CD1c-positive myeloid dendritic cell (primary cell): Measurements from ENCODE around the gene CDH12.
"Not testable (repeated sequence)": the region's sequence is repeated elsewhere in the genome, so short reads cannot be mapped to it uniquely, and the experiment has no call there.

Experiments
- DNase-seq: peaks from one replicate; pipeline ENCODE4 v3.0.0-alpha.2; 2016; ENCODE audit errors: extremely low spot score

CDH12 gene

GRCh38 chr5:22567983-22568382 lies 285.2 kb downstream of the CDH12 start:
- no peak for DNase-seq

GRCh38 chr5:22560147-22560546 lies 293.0 kb downstream of the CDH12 start:
- DNase-seq, result no peak

DNA sequence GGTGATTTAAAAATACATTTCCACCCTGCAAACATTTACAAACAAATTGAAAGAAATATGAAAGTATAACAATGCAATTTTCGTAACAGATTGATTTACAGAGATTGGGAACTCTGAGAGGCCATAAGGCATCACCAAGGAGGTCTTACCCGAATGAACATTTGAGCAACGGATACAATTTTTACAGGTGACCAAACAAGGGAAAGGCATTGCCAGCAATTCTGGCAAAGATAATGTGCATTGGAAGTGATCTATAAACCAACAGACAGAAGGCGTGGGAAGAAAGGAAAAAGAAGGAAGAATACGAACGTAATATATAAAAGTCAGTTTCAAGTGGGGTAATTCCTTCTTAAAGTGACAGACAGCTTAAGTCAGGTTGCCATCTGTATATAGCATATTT lies 295.9 kb downstream of the CDH12 start:
- no peak for DNase-seq

DNA sequence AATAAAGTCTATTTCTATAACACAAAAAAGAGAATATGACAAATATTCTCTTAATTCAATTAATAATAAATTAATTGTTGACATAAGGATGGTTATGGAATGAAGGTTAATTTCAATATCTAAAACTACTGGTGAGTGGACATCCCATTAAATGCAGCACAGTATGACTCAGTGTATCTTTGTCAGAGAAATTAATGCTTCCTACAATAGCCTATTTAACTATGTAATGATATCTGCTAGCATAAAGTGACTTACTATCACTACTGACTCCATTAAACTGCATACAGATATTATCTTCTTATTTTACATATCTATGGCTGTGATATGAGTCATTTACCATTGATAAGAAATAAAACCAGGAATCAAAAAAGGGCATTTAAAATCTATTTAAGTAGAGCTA lies 298.7 kb downstream of the CDH12 start:
- no peak for DNase-seq

GRCh38 chr5:22549876-22550671 lies 303.1 kb downstream of the CDH12 start:
- DNase-seq, result no peak

DNA sequence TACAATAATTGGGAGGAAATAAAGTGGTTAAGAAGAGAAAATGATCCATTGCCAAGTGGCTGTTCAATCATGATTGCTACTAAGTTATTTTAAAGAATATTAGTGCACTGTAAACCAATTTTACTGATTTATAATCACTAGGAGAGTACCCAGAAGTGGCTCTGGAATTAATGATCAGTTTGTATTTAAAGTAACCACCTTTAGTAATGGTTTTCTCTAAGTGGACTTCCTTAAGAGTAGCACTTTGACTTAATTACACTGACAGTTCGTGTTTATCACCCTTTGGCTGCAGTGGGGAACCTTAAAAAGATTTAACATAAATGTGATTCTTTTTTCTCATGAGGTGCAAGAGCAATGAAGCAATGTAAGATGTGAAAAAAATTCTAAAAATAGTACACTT lies 310.8 kb downstream of the CDH12 start:
- no peak for DNase-seq

GRCh38 chr5:22541037-22541436 lies 312.1 kb downstream of the CDH12 start:
- no peak for DNase-seq

DNA sequence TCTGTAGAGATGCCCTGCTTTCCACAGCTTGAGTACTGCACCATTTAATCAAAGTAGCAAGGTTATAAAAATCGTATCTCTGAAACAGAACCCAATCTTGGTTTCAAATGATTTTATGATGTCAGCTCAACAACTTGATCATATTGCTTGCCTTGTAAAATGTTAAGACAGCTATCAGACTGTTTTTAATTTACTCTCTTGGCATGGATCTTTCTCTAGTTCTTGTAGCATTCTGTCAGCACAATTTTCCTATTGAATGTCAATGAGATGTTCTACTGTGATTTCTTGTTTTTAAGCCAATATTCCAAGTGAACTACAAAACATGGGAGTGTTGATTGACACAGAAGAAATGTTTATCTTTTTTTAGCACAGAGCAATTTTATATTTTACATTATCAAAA lies 313.4 kb downstream of the CDH12 start:
- no peak for DNase-seq

DNA sequence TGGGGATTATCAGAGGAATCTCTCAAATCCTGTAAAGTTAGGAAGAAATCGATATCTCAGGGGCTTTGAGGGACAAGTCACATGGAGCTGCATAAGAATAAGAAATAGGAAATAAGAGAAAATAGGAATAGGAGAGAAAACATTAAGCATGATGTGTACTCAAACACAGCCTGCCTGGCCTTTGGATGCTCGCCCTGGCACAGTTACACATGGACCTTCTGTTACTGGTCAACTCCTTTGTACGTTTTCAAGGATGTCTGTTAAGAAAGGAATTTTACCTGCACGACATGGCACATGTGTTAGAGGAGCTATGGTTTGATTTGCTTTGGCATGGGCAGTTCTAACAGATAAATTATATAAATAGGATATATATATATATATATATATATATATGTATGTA lies 321.2 kb downstream of the CDH12 start:
- no peak for DNase-seq

DNA sequence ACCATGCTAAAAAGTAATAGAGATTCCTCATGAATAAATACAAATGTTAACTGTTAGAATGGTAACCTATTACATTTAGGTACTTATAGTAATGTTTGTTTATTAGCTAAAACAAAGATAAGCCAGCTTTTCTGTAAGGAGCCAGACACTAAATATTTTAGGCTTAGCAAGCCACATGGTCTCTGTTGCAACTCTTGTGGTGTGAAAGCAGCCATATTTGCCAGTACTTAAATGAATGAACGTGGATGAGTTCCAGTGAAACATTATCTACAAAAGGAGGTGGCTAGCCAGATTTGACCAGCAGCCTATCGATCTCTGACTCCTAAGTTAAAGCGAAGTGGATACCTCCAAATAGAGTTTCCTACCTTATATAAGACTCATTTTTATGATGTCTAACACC lies 331.6 kb downstream of the CDH12 start:
- DNase-seq, result no peak

DNA sequence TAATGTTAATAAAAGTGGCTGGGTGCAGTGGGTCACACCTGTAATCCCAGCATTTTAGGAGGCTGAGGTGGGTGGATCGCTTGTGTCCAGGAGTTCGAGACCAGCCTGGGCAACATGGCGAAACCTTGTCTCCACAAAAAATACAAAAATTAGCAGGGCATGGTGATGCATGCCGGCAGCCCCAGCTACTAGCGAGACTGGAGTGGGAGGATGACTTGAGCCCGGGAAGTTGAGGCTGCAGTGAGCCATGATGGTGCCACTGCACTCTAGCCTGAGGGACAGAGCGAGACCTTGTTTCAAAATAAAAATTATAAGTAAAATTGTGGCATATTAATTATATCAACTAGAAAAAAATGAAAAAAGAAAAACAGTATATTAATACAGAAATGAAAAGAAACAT lies 336.6 kb downstream of the CDH12 start:
- not testable (repeated sequence) for DNase-seq

GRCh38 chr5:22514231-22514630 lies 338.9 kb downstream of the CDH12 start:
- DNase-seq, result no peak

DNA sequence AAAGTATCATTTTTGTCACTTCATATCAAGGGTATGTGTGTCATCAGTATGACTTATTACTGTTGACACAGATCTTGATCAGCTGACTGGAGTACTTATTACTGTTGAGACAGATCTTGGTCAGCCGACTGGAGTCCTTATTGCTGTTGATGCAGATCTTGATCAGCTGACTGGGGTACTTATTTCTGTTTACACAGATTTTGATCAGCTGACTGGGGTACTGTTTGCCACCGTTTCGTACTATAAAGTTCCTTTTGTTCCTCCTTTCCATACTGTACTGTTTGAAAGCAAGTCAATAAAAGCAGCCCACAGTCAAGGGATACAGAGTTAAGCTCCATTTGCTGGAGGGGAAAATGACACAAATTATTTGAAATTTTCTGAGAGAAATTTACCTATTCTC lies 347.3 kb downstream of the CDH12 start:
- DNase-seq, result no peak

DNA sequence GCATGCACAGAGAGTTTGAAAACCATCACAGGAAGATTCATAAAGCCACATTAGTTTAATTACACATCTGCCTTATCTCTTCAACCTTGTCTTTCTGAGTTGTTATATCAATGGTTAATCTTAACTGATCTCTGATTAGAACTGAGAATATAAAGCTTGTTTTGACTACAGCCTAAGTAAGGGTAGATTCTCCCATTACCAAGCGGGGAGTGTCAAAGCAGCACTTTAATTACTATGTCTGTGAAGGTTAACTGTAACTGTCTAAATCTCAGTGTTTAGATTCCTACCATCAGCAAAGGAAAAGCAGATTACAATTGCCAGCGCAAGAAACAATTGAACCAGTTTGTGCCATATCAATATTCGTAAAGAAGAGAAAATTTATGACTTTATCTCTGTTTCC lies 348.7 kb downstream of the CDH12 start:
- DNase-seq, result no peak

DNA sequence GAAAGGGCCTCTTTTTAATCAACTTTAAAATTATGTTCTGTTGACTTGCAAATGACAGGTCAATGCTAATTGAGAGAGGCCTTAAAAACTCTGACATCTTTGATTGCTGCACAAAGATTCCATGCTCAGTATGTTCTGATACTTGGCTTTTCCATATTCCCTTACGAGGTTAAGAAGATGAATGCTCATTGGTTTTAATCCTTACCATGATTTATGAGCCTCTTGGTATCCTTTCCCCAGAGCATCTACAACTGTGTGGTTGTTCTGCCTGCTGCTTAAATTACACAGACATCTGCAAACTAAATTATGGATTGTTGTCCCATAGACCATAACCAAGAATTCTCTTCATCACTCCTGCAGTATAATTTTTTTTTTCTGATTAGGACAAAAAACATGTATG lies 352.6 kb downstream of the CDH12 start:
- no peak for DNase-seq

DNA sequence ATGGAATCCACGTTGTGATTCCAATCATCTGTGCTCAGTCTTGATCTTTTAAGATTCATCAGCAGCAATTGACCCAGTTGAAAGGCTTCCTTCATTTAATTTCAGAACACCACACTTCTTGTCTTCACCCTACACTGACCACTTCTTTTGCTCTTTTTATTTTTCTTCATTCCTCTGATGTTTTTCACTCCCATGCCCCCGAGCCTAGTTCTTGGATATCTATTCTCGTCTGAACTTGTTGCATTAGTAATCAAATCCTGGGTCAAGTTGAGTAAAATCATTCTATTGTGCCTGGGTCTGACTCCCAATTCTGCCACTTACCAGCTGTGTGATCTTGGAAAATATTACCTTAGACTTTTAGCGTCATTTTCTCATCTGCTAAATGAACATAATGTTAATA lies 356.5 kb downstream of the CDH12 start:
- no peak for DNase-seq

GRCh38 chr5:22495016-22495720 lies 358.0 kb downstream of the CDH12 start:
- DNase-seq, result no peak

DNA sequence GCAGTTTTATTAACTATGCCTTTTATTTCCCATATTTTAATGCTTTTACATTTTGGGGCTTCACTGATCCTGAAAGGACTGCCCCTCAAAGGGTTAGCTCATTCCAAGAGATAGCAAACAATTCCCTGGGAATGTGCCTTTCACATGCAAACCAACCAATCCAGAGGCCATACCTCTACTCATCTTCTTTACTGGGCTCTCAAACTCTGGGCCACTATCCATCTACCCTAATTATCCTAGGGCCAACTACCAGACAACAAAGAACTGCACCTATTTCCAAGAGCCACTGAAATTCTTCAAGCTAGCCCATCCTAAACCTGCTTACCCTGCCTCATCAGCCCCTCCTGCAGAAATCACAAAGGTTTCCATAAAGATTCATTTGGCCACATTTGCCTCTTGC lies 364.7 kb downstream of the CDH12 start:
- no peak for DNase-seq

DNA sequence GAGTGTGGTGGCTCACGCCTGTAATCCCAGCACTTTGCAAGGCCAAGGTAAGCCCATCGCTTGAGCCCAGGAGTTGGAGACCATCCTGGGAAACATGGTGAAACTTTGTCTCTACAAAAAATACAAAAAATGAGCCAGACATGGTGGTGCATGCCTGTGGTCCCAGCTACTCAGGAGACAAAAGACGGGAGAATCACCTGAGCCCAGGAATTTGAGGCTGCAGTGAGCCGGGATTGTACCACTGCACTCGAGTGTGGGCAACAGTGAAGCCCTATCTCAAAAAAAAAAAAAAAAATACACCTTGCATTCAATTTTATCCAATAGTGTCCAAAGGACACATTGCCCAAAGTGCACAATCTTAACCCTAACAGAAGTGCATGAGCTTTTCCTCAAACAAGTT lies 372.8 kb downstream of the CDH12 start:
- no peak for DNase-seq

DNA sequence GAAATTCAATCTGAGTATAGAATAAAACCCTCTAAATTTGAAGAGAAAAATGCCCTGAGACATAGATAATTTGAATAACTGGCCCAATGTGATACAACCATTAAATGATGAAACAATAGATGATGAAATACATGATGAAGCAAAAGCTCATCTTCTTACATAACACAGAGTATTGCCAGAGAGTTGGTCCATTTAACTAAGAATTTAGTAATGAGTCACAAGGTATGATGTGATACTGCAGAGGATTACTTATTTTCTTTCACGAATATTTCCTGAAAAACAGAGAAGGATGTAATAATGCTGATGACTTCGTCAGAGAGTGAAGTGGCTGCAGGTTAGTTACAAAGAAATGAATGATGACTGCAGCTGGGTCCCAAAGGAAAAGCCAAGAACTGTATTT lies 379.3 kb downstream of the CDH12 start:
- DNase-seq, result no peak

DNA sequence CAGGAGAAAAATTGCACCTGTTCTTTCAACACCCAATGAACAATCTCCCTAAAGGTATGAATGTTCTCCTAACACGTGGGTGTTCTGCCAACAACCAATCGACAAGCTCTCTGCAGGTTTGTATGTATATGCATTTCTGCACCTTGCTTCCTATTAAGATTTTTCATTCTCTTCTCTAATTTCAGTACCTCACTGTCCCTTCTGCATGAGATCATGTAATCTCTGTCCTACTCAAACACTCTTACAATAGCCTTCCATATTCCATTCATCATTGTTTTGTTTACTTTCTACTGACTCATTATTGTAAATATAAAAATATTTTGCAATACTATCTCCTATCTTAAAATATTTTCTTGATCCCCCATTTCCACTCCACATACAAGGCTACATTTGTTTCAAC lies 382.0 kb downstream of the CDH12 start:
- no peak for DNase-seq

DNA sequence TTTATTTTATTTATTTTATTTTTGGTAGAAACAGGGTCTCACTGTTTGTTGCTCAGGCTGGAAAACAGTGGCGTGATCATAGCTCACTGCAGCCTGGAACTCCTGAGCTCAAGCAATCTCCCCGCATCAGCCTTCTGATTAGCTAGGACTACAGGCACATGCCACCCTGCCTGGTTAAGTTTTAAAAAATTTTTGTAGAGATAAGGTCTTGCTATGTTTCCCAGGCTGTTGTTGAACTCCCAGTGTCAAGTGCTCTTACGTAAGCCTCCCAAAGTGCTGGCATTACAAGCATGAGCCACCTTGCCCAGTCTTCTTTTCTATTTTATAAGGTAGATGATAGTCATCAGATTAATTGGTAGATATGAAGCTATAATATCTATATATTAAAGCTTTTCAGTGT lies 382.7 kb downstream of the CDH12 start:
- DNase-seq, result no peak

- DNase-seq, result no peak
These were observed 387.5 kb downstream of the CDH12 start for GRCh38 chr5:22465616-22466015.

DNA sequence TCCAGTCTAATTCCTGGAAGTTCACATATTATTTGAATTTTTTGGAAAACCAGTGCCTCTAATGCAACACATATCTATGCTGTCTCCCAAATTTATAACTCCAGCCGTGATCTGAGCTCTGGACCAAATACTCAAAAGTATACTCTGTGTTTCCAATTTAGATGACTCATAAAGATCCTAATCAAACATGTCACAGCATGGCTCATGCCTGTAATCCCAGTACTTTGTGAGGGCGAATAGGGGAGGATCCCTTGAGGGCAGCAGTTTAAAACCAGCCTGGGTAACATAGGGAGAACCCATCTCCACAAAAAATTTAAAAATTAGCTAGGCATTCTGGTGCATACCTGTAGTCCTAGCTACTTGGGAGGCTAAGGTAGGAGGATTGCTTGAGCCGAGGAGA lies 388.0 kb downstream of the CDH12 start:
- DNase-seq, result no peak
